ENCODE results near the gene NUP35. TPM values are rescaled to one million over a fixed set of nuclear protein-coding genes. Genes with fewer than 3 reads are reported as not detected.

Gene NUP35
- 33.7 to 50.0 TPM (median 36.3 TPM) in 5 replicates for total RNA-seq (2022; extraction: Qiagen RNA extraction; ENCODE audit: low read depth)

GRCh38 chr2:183124222-183124956 is at the start of gene NUP35:
Gene NUP35 (plus strand): TSS chr2:183124443. CDS start chr2:183124458, 15 bp downstream.

GRCh38 chr2:183078464-183079138 is 45.6 kb upstream of the NUP35 start, which contains the start of gene DUSP19:
Gene DUSP19 (plus strand): TSS chr2:183078747. CDS start chr2:183078934, 187 bp downstream.

Other genes with a start within 250 kb of the NUP35 start
- 91.0 to 110 TPM (median 106 TPM) in 5 replicates for gene NCKAP1, start 86.0 kb upstream of the NUP35 start, total RNA-seq (2022; extraction: Qiagen RNA extraction; ENCODE audit: low read depth)
- gene DUSP19, start 45.7 kb upstream of the NUP35 start, total RNA-seq (2022; extraction: Qiagen RNA extraction; ENCODE audit: low read depth): 0.57 to 1.3 TPM (median 0.61 TPM) in 5 replicates